C4-2B (cell line): ENCODE measurements around the gene ERGIC2.

Source experiments
- CTCF ChIP-seq: fragments of 450-650 bp; conservative IDR thresholded peaks from 2 replicates; pipeline ENCODE4 v1.5.1; 2017; ENCODE audit warnings: mild to moderate bottlenecking
- ZFX ChIP-seq: fragments of 450-650 bp; IDR thresholded peaks from 2 replicates; pipeline ENCODE4 v1.6.1; 2017

- TF ChIP-seq CTCF (no peak), ZFX (no peak)
Measured at GRCh38 chr12:29395356-29395755, 14.4 kb upstream of the ERGIC2 start.
